OCI-LY7 (cell line): ENCODE data around the gene EVI5. TPM values are rescaled to one million over a fixed set of nuclear protein-coding genes. Genes with fewer than 3 reads are reported as not detected.

Experiments used
- BruUV-seq: library from RNA; stranded (reverse); fragments of 400-500 nt; replicated peaks from 2 replicates; lab custom pipeline; 2021; lab: Mats Ljungman, UMichigan
- CTCF ChIA-PET: fragments of 300-600 bp; sonication (Branson Sonifier 250); formaldehyde crosslinking; loops from one replicate; lab custom pipeline; 2022; ENCODE audit warnings: antibody characterized with exemption; ENCODE audit not compliant: unreplicated experiment; lab: Charles Lee
- POLR2A ChIA-PET: fragments of 300-600 bp; sonication (Branson Sonifier 250); formaldehyde crosslinking; loops from one replicate; lab custom pipeline; 2022; ENCODE audit warnings: antibody characterized with exemption; lab: Charles Lee
- DNase-seq: peaks from one replicate; pipeline ENCODE4 v3.0.0-alpha.2; 2015; ENCODE audit warnings: low spot score
- H2AFZ ChIP-seq: fragments of 200-600 bp; sonication (generic), shearing (Covaris generic); 2 replicates; pipeline ENCODE4 v1.6.1; 2014; ENCODE audit warnings: mild to moderate bottlenecking, antibody characterized with exemption, low read length, moderate library complexity
- H3K27ac ChIP-seq: fragments of 200-600 bp; sonication (generic); 2 replicates; pipeline ENCODE4 v1.5.1; 2014; ENCODE audit warnings: mixed run types, low read depth, mild to moderate bottlenecking, moderate library complexity, low read length, inconsistent platforms; ENCODE audit not compliant: poor library complexity, severe bottlenecking
- H3K36me3 ChIP-seq: fragments of 200-600 bp; sonication (generic); 2 replicates; pipeline ENCODE4 v1.6.1; 2014; ENCODE audit warnings: mild to moderate bottlenecking, antibody characterized with exemption, low read length, moderate library complexity, mixed read lengths; ENCODE audit not compliant: insufficient read depth
- H3K4me1 ChIP-seq: fragments of 200-600 bp; sonication (generic); 2 replicates; pipeline ENCODE4 v1.5.1; 2014; ENCODE audit warnings: mild to moderate bottlenecking, low read length; ENCODE audit not compliant: insufficient read depth, poor library complexity, severe bottlenecking
- H3K4me2 ChIP-seq: fragments of 200-600 bp; sonication (generic); 2 replicates; pipeline ENCODE4 v1.6.1; 2014; ENCODE audit warnings: mild to moderate bottlenecking, low read length
- H3K4me3 ChIP-seq: fragments of 200-600 bp; sonication (generic); 2 replicates; pipeline ENCODE4 v1.5.1; 2014; ENCODE audit warnings: mild to moderate bottlenecking, low read depth, low read length; ENCODE audit not compliant: poor library complexity, severe bottlenecking
- H3K79me2 ChIP-seq: fragments of 200-600 bp; sonication (generic); 2 replicates; pipeline ENCODE4 v1.6.1; 2016; ENCODE audit warnings: low read depth, mild to moderate bottlenecking, low read length, moderate library complexity, mixed read lengths; ENCODE audit not compliant: insufficient read depth
- H3K9me2 ChIP-seq: fragments of 200-600 bp; sonication (generic); 2 replicates; pipeline ENCODE4 v1.6.1; 2016; ENCODE audit warnings: mild to moderate bottlenecking, low read length, mixed read lengths; ENCODE audit not compliant: insufficient read depth
- H3K9me3 ChIP-seq: fragments of 200-600 bp; sonication (generic); 2 replicates; pipeline ENCODE4 v1.6.1; 2014; ENCODE audit warnings: mild to moderate bottlenecking, mixed run types, low read length, mixed read lengths
- H4K20me1 ChIP-seq: fragments of 200-600 bp; sonication (generic); 2 replicates; pipeline ENCODE4 v1.6.1; 2014; ENCODE audit warnings: mild to moderate bottlenecking, antibody characterized with exemption, low read length, moderate library complexity, mixed read lengths; ENCODE audit not compliant: insufficient read depth
- EZH2phosphoT487 ChIP-seq: fragments of 200-600 bp; sonication (generic); IDR thresholded peaks from 2 replicates; pipeline ENCODE4 v1.6.1; 2018; ENCODE audit warnings: low read depth, borderline replicate concordance, mild to moderate bottlenecking, mixed run types, antibody characterized with exemption, low read length, moderate library complexity, mixed read lengths
- intact Hi-C: fragments of 100-400 bp; cut with micrococcal nuclease; formaldehyde crosslinking; loops from one replicate; pipeline ENCODE4 v1.10.0; 2022; ENCODE audit not compliant: unreplicated experiment
- total RNA-seq, 2 experiments: library from RNA; depleted of rRNA in 1 of 2; stranded (reverse); fragments of >200 nt in 1 of 2; shearing (Covaris generic) in 1 of 2; gene quantifications; 2 replicates each; pipeline ENCODE4 v1.2.3, GENCODE V29; 2014 to 2022
- TF ChIP-seq, protein P1 (sequence below): fragments of 200-600 bp; sonication (generic); conservative IDR thresholded peaks from 2 replicates; pipeline ENCODE4 v1.5.1; 2014; ENCODE audit warnings: mild to moderate bottlenecking, antibody characterized with exemption, low read length, moderate library complexity, mixed read lengths

The EVI5 gene
- total RNA-seq, 2 experiments from 2014 or later = 15.1 to 27.8 TPM

DNA sequence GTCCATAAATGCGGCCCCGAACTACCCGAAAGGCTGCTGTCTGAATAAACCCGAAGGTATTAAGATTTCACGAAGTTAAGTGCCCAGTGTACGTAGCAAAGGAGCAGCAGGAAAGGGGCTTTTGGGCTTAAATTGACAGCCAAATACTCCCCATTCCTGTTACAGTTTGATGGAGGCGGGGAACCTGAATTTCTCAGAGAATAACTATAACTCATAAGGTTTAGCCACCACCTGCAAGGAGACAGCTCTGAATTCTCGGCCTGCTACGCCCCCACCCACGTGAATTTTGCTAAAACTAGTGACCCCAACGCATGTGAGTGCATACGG is 303.3 kb downstream of the EVI5 start:
- no peak overlapping the region for H3K4me3 ChIP-seq
- H3K79me2 ChIP-seq = no peaks in the 10 kb centered on the region
- H3K9me2 ChIP-seq = no peaks in the 10 kb centered on the region
- no peak overlapping the region for H3K4me2 ChIP-seq
- no peak overlapping the region for H3K27ac ChIP-seq
- no peak overlapping the region for H2AFZ ChIP-seq
- intact Hi-C loops = no loop called here
- H3K9me3 ChIP-seq = no peaks in the 10 kb centered on the region
- no peaks in the 10 kb centered on the region for H3K36me3 ChIP-seq
- POLR2A ChIA-PET = interaction anchor here (0.7 kb wide), 1 partner anchor 311 kb away, joined by 3 read pairs; no protein-coding TSS in a partner anchor
- no TSS peak for BruUV-seq
- CTCF ChIA-PET = no interaction called here
- DNase-seq = no peak
- TF ChIP-seq, protein P1, sequence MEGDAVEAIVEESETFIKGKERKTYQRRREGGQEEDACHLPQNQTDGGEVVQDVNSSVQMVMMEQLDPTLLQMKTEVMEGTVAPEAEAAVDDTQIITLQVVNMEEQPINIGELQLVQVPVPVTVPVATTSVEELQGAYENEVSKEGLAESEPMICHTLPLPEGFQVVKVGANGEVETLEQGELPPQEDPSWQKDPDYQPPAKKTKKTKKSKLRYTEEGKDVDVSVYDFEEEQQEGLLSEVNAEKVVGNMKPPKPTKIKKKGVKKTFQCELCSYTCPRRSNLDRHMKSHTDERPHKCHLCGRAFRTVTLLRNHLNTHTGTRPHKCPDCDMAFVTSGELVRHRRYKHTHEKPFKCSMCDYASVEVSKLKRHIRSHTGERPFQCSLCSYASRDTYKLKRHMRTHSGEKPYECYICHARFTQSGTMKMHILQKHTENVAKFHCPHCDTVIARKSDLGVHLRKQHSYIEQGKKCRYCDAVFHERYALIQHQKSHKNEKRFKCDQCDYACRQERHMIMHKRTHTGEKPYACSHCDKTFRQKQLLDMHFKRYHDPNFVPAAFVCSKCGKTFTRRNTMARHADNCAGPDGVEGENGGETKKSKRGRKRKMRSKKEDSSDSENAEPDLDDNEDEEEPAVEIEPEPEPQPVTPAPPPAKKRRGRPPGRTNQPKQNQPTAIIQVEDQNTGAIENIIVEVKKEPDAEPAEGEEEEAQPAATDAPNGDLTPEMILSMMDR = no peak
- TF ChIP-seq EZH2phosphoT487 = no peak
- no peaks in the 10 kb centered on the region for H4K20me1 ChIP-seq
- H3K4me1 ChIP-seq = peaks cover 26% of the 10 kb centered on the region

DNA sequence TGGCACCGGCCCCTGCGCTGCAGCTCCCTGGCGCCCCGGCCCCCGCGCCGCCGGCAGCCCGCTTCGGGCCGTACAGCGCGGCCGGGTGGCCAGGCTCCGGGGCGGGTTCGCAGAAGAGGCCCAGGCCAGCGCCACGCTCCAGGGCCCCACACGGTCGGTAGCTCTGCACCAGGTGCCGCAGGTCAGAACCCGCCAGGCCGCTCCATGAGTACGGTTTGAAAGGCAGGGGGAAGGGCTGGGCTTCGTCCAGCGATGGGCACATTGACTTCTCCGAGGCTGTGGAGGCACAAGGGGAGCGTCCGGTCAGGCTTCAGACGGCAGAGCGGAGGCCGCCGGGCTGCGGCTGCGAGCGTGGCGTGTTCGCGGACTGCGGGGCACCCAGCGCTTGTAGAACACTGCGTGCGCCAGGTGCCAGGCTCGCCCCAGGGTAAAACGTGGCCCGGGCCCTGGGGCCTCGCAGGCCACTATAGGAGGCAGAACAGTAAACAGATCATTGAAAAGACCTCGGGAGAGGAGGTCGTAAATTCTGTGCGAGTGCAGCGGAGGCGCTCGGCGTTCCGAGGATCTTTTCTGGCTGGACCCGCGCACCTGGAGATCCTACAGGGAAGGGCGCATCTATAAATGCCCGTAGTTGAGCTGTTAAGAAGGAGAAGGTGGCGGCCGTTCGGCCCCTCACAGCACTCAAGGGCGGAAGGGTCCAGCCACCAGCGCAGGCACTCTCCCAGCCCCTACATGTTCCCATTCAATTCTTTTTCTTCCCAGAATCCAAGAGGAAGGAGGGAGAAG is 303.9 kb downstream of the EVI5 start:
- CTCF ChIA-PET = no interaction called here
- POLR2A ChIA-PET = interaction anchor here (0.7 kb wide), 1 partner anchor 311 kb away, joined by 3 read pairs; no protein-coding TSS in a partner anchor
- TF ChIP-seq, protein P1 = no peak
- TF ChIP-seq EZH2phosphoT487 = no peak
- Histone ChIP-seq H3K36me3 (no peaks in the 10 kb centered on the region), H4K20me1 (no peaks in the 10 kb centered on the region), H3K9me3 (no peaks in the 10 kb centered on the region), H2AFZ (no peak overlapping the region), H3K79me2 (no peaks in the 10 kb centered on the region), H3K4me2 (no peak overlapping the region), H3K9me2 (no peaks in the 10 kb centered on the region), H3K4me3 (no peak overlapping the region), H3K4me1 (peaks cover 28% of the 10 kb centered on the region), H3K27ac (no peak overlapping the region)
- intact Hi-C loops = no loop called here
- DNase-seq = no peak
- no TSS peak for BruUV-seq

DNA sequence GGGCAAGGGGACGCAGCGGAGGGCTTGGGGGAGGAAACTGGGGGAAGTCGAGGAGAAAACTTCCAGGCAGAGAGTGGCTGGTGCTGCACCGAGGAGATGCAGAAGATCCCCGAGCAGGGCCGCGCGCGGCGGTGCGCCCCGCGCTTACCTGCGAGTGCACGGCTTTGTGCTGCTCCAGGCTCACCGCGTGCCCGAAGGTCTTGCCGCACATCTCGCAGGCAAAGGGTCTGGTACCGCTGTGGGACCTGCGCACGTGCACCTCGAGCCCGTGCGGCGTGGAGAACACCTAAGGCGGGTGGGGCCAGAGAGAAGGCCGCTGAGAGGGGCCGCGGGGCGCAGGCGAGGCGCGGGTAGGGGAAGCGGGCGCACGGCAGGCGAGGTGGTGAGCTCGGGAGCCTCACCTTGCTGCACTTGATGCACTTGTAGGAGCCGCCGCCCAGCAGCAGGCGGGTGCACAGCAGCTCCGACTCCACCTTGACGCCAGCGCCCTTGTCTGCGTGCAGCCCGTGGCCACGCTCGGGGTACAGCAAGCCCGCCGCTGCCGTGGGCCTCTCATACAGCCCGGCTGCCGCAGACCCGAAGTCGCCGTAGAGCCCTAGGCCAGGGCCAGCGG is 304.6 kb downstream of the EVI5 start:
- Histone ChIP-seq H3K4me1 (peaks cover 24% of the 10 kb centered on the region), H3K4me2 (no peak overlapping the region), H3K79me2 (no peaks in the 10 kb centered on the region), H4K20me1 (no peaks in the 10 kb centered on the region), H3K36me3 (no peaks in the 10 kb centered on the region), H3K9me2 (no peaks in the 10 kb centered on the region), H2AFZ (no peak overlapping the region), H3K4me3 (no peak overlapping the region), H3K27ac (no peak overlapping the region), H3K9me3 (no peaks in the 10 kb centered on the region)
- DNase-seq = no peak
- no peak for TF ChIP-seq EZH2phosphoT487
- TF ChIP-seq, protein P1 = no peak
- BruUV-seq = no TSS peak
- ChIA-PET POLR2A (no interaction called here), CTCF (no interaction called here)
- intact Hi-C loops = no loop called here
